Heart left ventricle (tissue), 16 donors: ENCODE data around the gene P3R3URF. TPM values are rescaled to one million over a fixed set of nuclear protein-coding genes. Genes with fewer than 3 reads are reported as not detected.

Experiments
- ATAC-seq, 4 donors: fragments of 200-7000 bp; cut with Tn5 transposase; one replicate each; pipeline ENCODE4 v1.9.1; 2020 to 2022; ENCODE audit warnings: moderate library complexity in 4 of 4, mild to moderate bottlenecking in 3 of 4, moderate number of reproducible peaks in 1 of 4
- DNase-seq, 5 donors: peaks; one replicate each; pipeline ENCODE4 v3.0.0-alpha.2; 2020
- H3K27ac ChIP-seq, 12 donors: fragments of 200-600 bp; sonication (generic) in 4 of 12; one replicate each; pipeline versions ENCODE4 v1.5.0 to v1.8.0; 2016 to 2022; ENCODE audit warnings: mild to moderate bottlenecking in 2 of 12
- H3K27me3 ChIP-seq, 9 donors: fragments of 200-600 bp; sonication (generic) in 2 of 9; one replicate each; pipeline versions ENCODE4 v1.5.1 to v1.8.0; 2016 to 2022; ENCODE audit warnings: mild to moderate bottlenecking in 3 of 9
- H3K36me3 ChIP-seq, 9 donors: fragments of 200-600 bp; sonication (generic) in 2 of 9; one replicate each; pipeline versions ENCODE4 v1.5.0 to v1.8.0; 2018 to 2022; ENCODE audit warnings: mild to moderate bottlenecking in 2 of 9
- H3K4me1 ChIP-seq, 12 donors: fragments of 200-600 bp; sonication (generic) in 4 of 12; one replicate each; pipeline versions ENCODE4 v1.5.0 to v1.8.0; 2016 to 2022; ENCODE audit warnings: mild to moderate bottlenecking in 3 of 12
- H3K4me3 ChIP-seq, 12 donors: fragments of 200-600 bp; sonication (generic) in 4 of 12; one replicate each; pipeline versions ENCODE4 v1.5.0 to v1.8.0; 2017 to 2022; ENCODE audit warnings: mild to moderate bottlenecking in 9 of 12, moderate library complexity in 4 of 12
- H3K9me3 ChIP-seq, 12 donors: fragments of 200-600 bp; sonication (generic) in 4 of 12; one replicate each; pipeline versions ENCODE4 v1.5.0 to v1.8.0; 2016 to 2022; ENCODE audit warnings: mild to moderate bottlenecking in 1 of 12
- CTCF ChIP-seq, 12 donors: fragments of 200-600 bp; sonication (generic) in 4 of 12; IDR thresholded peaks; one replicate each; pipeline versions ENCODE4 v1.5.0 to v1.8.0; 2018 to 2022; ENCODE audit warnings: antibody characterized with exemption in 12 of 12, mild to moderate bottlenecking in 5 of 12
- POLR2A ChIP-seq, 2 donors: fragments of 450-650 bp; IDR thresholded peaks; one replicate each; pipeline ENCODE4 v1.6.1; 2017; ENCODE audit warnings: antibody characterized with exemption in 2 of 2, mild to moderate bottlenecking in 2 of 2, moderate library complexity in 2 of 2
- WGBS, 4 donors: extraction: QIAGEN DNeasy Blood & Tissue Kit in 2 of 4; methylation state at CpG; one replicate each; pipeline versions ENCODE4 v1.1.5 to v1.1.7; 2013 to 2018; 5-methylcytosine and 5-hydroxymethylcytosine counted together
- intact Hi-C, 10 donors: fragments of 100-400 bp; cut with DNase I; formaldehyde crosslinking; loops; one replicate each; pipeline versions ENCODE4 v1.11.1 to v1.14.2; 2022
- polyA plus RNA-seq, 2 donors: library from polyadenylated mRNA; stranded (reverse); fragments of 200-250 nt; gene quantifications; one replicate each; pipeline ENCODE4 v1.2.3, GENCODE V29; 2013
- total RNA-seq, 9 donors: library from RNA; depleted of rRNA in 2 of 9; stranded (reverse); fragments of >200 nt in 2 of 9; fragmentation: NEBNext Ultra II Directional in 3 of 9; extraction: Animal tissue kit (Norgen Biotek cat#: 25700) in 3 of 9; gene quantifications; one replicate each; pipeline versions ENCODE4 v1.1.0 to v1.2.4, GENCODE V29; 2016 to 2023
- donor health status: ischemic (EF 13 %, LVEDD 7.1; RV severe dilation, severe dysfunction).
- donor health status: healthy with polysubstance abuse.
- donor health status: DM: no; HTN: yes; CAD: no.
- donor health status: DM: no; HTN: no; CAD: no.
- donor health status: ischemic (EF 25% LVEDD 6.9; RV normal size, moderate dysfunction).
- donor health status: ischemic (EF 25% LVEDD 5.7; RV mildly dilated, moderate dysfunction).
- donor health status: healthy.
- donor health status: DM: yes; HTN: yes; CAD: no.
- donor health status: ischemic (EF 35%, LVEDD 5.7; RV mildly dilated, moderate dysfunction).
- donor health status: nonischemic (EF 11% LVEDD 7.7; RV severe dilation, severe dysfunction).
- donor health status: DM: yes; HTN: yes; CAD: no.
- donor health status: PGD.
- donor health status: ischemic (EF 29% LVEDD 5.4; RV normal size, mild dysfunction).
- donor health status: nonischemic (EF 23%, LVEDD 6.1; RV moderate dilation, normal function).

The P3R3URF gene
- total and polyA plus RNA-seq, 11 donors: not detected

DNA sequence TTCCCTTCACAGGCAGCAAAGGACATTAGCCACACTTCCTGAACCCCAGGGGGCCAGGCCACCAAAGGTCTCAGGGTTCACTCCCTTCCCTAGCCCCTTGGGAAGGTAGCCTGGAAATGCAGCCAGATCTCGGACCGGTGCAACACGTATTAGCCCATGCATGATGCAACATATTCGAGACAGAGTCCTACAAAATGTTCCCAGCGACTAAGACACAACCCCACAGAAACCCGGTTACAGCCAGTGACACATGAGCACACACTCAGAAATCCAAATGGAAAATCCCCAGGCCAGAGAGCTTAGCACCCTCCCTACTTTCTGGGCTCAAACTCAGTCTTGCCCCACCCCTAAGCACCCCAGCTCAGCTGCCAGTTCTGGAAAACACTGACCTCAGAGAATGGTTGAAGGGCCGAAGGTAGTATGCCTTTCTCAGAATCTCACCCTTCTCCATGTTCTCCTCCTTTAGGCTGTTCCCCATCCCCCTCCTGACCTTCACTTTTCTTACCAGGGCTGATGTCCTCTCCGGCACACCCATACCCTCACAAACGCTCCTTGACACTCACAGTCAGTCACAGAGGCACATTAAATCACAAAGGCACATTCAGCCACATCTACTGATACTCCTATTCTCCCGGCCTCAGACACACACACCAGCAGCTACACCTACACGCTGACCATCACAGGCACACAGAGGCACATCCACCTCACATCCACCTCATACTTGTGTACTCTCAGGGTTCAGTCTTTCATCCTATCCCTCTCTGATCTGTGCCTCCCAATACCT, 1.6 kb downstream of the P3R3URF start, which contains the start of gene TSPAN1:
Gene TSPAN1, plus strand, starts transcription at position 640 of the 784 bp plus-strand sequence. CDS start 6,021 bp downstream, outside the sequence.
- Histone ChIP-seq H3K27ac (peak within 1 kb of the TSS; percentile 28 to 93 (median 76)), H3K4me3 (no peak within 1 kb of the TSS), H3K36me3 (no peaks in the 10 kb centered on the region), H3K4me1 (peaks cover 11 to 68% (median 52%) of the 10 kb centered on the region in 12 donors), H3K27me3 (no peaks in the 10 kb centered on the region), H3K9me3 (no peaks in the 10 kb centered on the region)
- intact Hi-C loops: loop anchor here in 2 of 10 donors (5.0 to 10.0 kb wide), 2 partner anchors 42 to 280 kb away; partner anchors contain the start of gene PIK3R3 (in 1 of the 2)
- ATAC-seq: peak in 3 of 4 donors; percentile 22 to 35 (median 27)
- WGBS, 4 donors: 38 to 57% (median 47%) methylated on average over 11 of the region's 11 CpGs
- TF ChIP-seq POLR2A (IDR thresholded peaks at IDR 0.05): peak in 1 of 2 donors; percentile 45
- TF ChIP-seq CTCF (IDR thresholded peaks at IDR 0.05): no peak
- DNase-seq: peak in 2 of 5 donors; percentile 40 to 47

DNA sequence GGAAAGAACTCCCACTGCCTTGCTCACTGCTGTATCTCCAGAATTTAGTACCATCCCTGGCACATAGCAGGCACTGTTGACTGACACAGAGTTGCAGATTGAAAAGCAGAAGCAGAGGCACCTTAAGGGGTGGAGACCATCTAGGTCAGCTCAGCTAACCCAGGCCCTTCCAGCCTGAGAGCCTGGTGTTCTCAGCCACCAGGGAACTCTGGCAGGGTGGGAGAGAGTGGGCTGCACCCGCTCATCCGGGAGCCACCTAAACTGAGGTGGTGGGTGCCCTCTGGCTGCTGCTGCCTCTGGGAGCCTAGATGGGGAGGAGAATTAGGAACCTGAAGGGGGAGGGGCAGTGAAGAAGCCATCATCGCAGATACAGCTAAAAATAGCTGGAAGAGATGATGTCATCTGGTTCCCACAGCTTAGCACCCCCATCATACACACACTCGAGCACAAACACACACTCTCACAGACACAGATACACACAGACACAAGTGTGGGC, 2.9 kb downstream of the P3R3URF start:
- Histone ChIP-seq H3K36me3 (no peaks in the 10 kb centered on the region), H3K27me3 (no peaks in the 10 kb centered on the region), H3K27ac (peak overlapping the region in 11 of 12 donors; percentile 18 to 93 (median 78)), H3K9me3 (no peaks in the 10 kb centered on the region), H3K4me3 (peak overlapping the region in 1 of 12 donors; percentile 15), H3K4me1 (peaks cover 11 to 69% (median 48%) of the 10 kb centered on the region in 12 donors)
- TF ChIP-seq CTCF (IDR thresholded peaks at IDR 0.05) (peak in 6 of 12 donors; percentile 7 to 49 (median 38)), POLR2A (IDR thresholded peaks at IDR 0.05) (no peak)
- peak; percentile 5 to 48 (median 22) for ATAC-seq
- DNase-seq: peak in 3 of 5 donors; percentile 45 to 68 (median 46)
- 7 to 39% (median 17%) methylated on average over 3 to 4 of the region's 4 CpGs for WGBS, 4 donors
- intact Hi-C loops: loop anchor here in 1 of 10 donors (10.0 kb wide), 1 partner anchor 279 kb away; no protein-coding TSS in a partner anchor

DNA sequence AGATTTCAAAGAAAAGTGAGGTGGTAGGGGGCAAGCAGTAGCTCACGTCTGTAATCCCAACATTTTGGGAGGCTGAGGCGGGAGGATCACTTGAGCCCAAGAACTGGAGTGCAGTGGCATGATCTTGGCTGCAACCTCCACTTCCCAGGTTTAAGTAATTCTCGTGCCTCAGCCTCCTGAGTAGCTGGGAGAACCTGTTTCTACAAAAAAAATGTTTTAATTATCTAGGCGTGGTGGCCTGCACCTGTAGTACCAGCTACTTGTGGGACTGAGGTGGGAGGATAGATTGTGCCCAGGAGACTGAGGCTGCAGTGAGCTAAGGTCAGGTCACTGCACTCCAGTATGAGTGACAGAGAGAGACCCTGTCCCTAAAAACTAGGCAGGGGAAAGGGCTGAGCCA, 4.0 kb downstream of the P3R3URF start:
- Histone ChIP-seq H3K4me1 (peaks cover 11 to 80% (median 58%) of the 10 kb centered on the region in 12 donors), H3K4me3 (no peak overlapping the region), H3K27ac (peak overlapping the region in 11 of 12 donors; percentile 28 to 93 (median 77)), H3K27me3 (peaks cover 0 to under 1% (median 0%) of the 10 kb centered on the region in 9 donors), H3K9me3 (no peaks in the 10 kb centered on the region), H3K36me3 (no peaks in the 10 kb centered on the region)
- WGBS, 4 donors: 83 to 98% (median 93%) methylated on average over 4 of the region's 4 CpGs
- no peak for ATAC-seq
- DNase-seq: no peak
- intact Hi-C loops: loop anchor here in 1 of 10 donors (10.0 kb wide), 1 partner anchor 278 kb away; no protein-coding TSS in a partner anchor
- no peak for TF ChIP-seq POLR2A (IDR thresholded peaks at IDR 0.05)
- no peak for TF ChIP-seq CTCF (IDR thresholded peaks at IDR 0.05)

DNA sequence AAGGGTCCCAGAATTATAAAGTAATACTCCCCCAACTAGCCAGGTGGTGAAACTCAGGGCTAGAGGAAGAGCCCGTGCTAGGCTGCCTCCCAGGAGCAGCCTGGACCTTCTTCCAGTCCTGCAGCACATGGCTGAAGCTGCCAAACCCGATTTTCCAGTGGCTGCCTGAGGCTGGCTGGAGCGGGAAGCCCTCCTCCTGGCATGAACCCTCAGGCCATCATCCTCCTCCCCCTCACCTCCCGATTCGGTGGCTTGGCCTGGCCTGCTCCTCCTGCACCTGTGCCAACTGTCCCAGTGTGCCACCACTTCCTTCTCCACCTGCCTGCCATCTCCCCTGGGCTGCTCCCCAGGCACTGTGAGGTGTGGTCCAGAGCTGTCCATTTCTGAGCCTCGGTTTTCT, 4.4 kb downstream of the P3R3URF start:
- ATAC-seq: peak in 1 of 4 donors; percentile 12
- Histone ChIP-seq H3K4me3 (peak overlapping the region in 2 of 12 donors; percentile 6 to 13), H3K27me3 (peaks cover 0 to 5% (median 0%) of the 10 kb centered on the region in 9 donors), H3K27ac (peak overlapping the region; percentile 28 to 93 (median 76)), H3K36me3 (no peaks in the 10 kb centered on the region), H3K9me3 (no peaks in the 10 kb centered on the region), H3K4me1 (peaks cover 11 to 85% (median 61%) of the 10 kb centered on the region in 12 donors)
- WGBS, 4 donors: 37 to 50% (median 43%) methylated on average over 5 to 6 of the region's 6 CpGs
- DNase-seq: peak in 2 of 5 donors; percentile 36 to 54
- TF ChIP-seq POLR2A (IDR thresholded peaks at IDR 0.05): no peak
- TF ChIP-seq CTCF (IDR thresholded peaks at IDR 0.05): no peak
- intact Hi-C loops: loop anchor here in 2 of 10 donors (1.0 to 10.0 kb wide), 2 partner anchors 39 to 277 kb away; no protein-coding TSS in a partner anchor
